ENCODE measurements around the gene HCN1.

Gene HCN1

DNA sequence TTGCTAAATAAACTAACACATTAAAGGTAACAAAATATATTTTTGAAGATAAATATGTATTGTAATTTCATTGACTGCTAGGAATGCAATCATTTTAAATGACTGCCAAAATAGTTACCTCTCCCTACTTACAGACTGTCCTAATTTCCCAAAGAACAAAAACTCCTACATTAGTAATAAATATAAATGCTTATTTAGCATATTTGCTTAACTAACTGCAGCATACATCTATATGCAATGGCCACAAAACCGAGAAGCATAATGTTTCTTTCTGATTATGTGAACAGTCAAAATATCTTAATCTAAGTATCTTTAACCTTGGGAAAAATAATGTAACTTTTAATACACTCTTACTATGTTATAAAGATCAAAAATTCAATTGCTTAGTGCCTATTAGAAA is 431.7 kb downstream of the HCN1 start:
- DNase-seq (ENCODE audit: insufficient read length) (no peak), FAIRE-seq (no peak)
- TF ChIP-seq TAF1 (IDR thresholded peaks at IDR 0.05; ENCODE audit: borderline replicate concordance, low read depth, low read length) (no peak), POLR2A (IDR thresholded peaks at IDR 0.05; ENCODE audit: low read depth, low read length) (no peak), POLR2AphosphoS5 (IDR thresholded peaks at IDR 0.05; ENCODE audit: low read depth, low read length) (no peak)

DNA sequence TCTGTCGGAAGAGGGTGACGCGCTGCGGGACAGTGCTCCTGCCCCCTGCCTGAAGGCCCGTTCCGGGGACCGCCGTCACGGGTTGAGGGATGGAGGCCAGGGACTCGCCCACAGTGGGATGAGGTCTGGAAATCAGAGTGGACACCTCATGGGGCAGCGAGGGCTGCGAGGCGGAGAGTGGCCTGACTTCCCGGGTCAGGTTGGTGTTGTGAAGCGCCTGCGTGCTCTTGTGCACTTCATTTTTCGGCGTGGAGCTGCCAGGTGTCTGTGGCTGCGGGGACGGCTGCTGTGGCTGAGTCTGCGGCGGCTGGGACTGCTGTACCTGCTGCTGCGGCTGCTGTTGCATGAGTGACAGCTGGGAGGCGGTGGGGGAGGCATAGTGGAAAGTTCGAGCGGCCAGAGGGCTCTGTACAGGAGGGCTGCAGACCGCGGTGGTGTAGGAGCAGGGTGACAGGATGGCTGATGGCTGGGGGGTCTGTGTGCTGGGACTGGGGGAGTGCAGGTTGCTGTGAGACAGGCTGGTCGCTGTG is 434.1 kb downstream of the HCN1 start:
- TF ChIP-seq TAF1 (IDR thresholded peaks at IDR 0.05; ENCODE audit: borderline replicate concordance, low read depth, low read length), result no peak
- TF ChIP-seq POLR2AphosphoS5 (IDR thresholded peaks at IDR 0.05; ENCODE audit: low read depth, low read length), result no peak
- no peak for TF ChIP-seq POLR2A (IDR thresholded peaks at IDR 0.05; ENCODE audit: low read depth, low read length)
- FAIRE-seq (no peak), DNase-seq (ENCODE audit: insufficient read length) (no peak)

DNA sequence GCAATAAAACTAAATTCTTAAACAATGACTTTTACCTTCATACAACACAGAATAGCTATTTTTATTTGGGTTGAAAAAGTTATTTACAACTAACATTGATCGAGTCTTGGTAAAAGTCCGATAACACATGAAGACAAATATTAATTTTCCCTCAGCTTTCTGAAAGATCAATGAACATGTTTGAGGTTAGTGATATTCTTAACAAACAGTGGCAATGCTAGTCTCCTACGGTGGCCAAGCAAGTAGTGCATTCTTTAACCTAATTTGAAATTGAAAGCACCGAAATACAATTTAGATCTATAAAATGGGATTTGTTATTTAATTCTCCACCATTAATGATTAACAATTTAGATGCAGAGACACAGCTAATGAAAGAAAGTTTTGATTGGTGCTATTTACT is 435.1 kb downstream of the HCN1 start:
- DNase-seq (ENCODE audit: insufficient read length) (no peak), FAIRE-seq (no peak)
- TF ChIP-seq TAF1 (IDR thresholded peaks at IDR 0.05; ENCODE audit: borderline replicate concordance, low read depth, low read length) (no peak), POLR2A (IDR thresholded peaks at IDR 0.05; ENCODE audit: low read depth, low read length) (no peak)

DNA sequence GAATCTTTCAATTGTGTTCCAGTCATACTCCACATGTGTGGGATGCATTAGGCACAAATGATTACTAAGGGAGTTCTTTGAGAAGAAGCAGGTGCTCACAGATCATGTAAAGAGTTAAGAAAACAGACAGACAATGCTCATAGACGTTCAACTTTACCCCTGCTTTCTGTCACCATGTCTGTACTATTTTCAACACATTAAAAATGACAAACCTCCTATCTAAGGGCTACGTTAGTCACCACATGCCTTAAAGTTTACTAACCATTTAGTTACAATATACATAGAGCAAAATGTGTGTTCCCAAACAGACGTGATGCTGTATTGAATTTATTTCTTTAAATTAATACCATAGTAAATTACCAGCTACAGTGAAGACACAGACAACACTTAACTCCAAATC is 435.9 kb downstream of the HCN1 start:
- no peak for DNase-seq (ENCODE audit: insufficient read length)
- FAIRE-seq, result no peak
- TF ChIP-seq TAF1 (IDR thresholded peaks at IDR 0.05; ENCODE audit: borderline replicate concordance, low read depth, low read length), result no peak
- no peak for TF ChIP-seq POLR2A (IDR thresholded peaks at IDR 0.05; ENCODE audit: low read depth, low read length)
- no peak for TF ChIP-seq POLR2AphosphoS5 (IDR thresholded peaks at IDR 0.05; ENCODE audit: low read depth, low read length)

DNA sequence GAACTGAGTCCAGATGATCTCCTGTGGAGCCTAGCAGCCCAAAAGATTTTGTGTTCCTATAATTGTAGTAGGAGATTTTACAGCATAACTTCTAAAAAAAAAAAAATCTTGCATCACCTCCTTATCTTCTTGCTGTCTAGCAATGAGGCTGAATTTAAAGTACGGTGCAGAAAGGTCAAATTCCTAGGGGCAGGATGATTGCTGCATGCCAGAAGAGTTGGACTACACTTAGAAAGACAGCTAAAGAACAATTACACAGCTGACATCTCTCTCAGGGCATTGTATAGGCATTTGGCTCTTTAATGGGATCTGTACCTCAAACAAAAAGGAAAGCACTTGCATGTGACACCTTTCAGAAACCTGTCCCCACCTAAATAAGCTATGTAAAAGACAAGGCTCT is 443.2 kb downstream of the HCN1 start:
- TF ChIP-seq POLR2A (IDR thresholded peaks at IDR 0.05; ENCODE audit: low read depth, low read length) (no peak), POLR2AphosphoS5 (IDR thresholded peaks at IDR 0.05; ENCODE audit: low read depth, low read length) (no peak), TAF1 (IDR thresholded peaks at IDR 0.05; ENCODE audit: borderline replicate concordance, low read depth, low read length) (no peak)
- DNase-seq (ENCODE audit: insufficient read length) (no peak), FAIRE-seq (no peak)

DNA sequence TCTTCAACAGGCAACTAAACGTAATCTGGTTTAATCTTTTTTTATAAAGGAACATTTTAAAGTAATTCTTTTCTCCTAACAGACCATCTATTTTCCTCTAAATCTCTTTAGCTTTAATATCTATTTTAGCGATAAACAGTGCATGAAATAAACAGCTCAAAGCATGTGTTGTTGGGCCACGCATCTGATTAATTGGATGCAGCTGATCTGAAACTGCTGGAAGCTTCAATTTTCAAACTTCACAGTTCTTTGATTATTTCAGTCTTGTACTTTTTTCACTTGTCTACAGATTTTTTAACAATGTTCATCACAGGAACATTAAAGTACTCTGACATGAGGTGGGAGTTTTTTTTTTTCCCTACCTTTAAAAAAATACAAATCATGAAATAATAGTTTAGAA is 443.6 kb downstream of the HCN1 start:
- FAIRE-seq, result no peak
- no peak for DNase-seq (ENCODE audit: insufficient read length)
- no peak for TF ChIP-seq POLR2A (IDR thresholded peaks at IDR 0.05; ENCODE audit: low read depth, low read length)
- TF ChIP-seq POLR2AphosphoS5 (IDR thresholded peaks at IDR 0.05; ENCODE audit: low read depth, low read length), result no peak
- no peak for TF ChIP-seq TAF1 (IDR thresholded peaks at IDR 0.05; ENCODE audit: borderline replicate concordance, low read depth, low read length)

DNA sequence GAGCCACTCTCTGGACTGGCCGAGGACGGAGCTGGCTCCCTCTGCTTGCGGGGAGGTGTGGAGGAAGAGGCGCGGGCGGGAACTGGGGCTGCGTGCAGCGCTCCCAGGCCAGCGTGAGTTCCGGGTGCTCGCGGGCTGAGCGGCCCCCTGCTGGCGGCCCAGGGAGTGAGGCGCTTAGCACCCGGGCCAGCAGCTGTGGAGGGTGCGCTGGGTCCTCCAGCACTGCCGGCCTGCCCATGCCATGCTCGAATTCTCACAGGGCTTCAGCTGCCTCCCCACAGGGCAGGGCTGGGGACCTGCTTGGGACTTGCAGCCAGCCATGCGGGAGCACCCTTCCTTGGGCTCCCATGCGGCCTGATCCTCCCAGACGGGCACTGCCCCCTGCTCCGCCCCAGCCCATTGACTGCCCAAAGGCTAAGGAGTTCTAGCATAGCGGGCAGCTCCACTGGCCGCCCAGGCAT is 470.6 kb downstream of the HCN1 start:
- DNase-seq (ENCODE audit: insufficient read length), result no peak
- TF ChIP-seq POLR2A (IDR thresholded peaks at IDR 0.05; ENCODE audit: low read depth, low read length) (no peak), TAF1 (IDR thresholded peaks at IDR 0.05; ENCODE audit: borderline replicate concordance, low read depth, low read length) (no peak), POLR2AphosphoS5 (IDR thresholded peaks at IDR 0.05; ENCODE audit: low read depth, low read length) (no peak)
- no peak for FAIRE-seq

DNA sequence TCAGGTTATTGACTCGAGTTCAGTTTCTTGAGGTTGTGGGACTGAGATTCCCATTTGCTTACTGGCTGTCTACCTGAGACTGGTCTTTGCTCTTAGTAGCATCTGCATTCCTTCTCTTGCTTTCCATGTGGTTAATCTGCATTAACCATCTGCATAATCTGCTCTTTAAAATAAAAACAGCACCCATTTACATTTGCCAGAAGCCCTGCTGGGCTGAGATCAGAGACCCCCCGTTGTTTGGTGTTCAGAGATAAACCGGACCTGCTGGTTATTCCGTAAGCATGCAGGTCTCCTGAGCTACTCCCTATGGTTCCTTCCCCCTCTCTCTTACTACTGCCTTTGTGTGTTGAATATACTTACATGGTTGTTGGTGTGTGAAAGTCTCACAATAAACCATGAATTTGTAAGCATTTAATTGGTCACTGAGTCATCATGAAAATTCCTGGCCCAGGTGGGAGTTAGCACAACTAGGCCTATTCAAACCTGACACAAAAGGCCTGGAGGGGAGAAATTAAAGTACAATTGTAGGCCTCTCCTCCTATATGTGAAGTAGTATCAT is 490.7 kb downstream of the HCN1 start:
- no peak for FAIRE-seq
- no peak for DNase-seq (ENCODE audit: insufficient read length)
- TF ChIP-seq POLR2A (IDR thresholded peaks at IDR 0.05; ENCODE audit: low read depth, low read length) (no peak), POLR2AphosphoS5 (IDR thresholded peaks at IDR 0.05; ENCODE audit: low read depth, low read length) (no peak), TAF1 (IDR thresholded peaks at IDR 0.05; ENCODE audit: borderline replicate concordance, low read depth, low read length) (no peak)

Data from GM12892 (cell line).